Breast epithelium (tissue), 3 donors: Measurements from ENCODE around the gene LST1.

Experiments
- POLR2AphosphoS5 ChIP-seq, 3 donors: sonication (generic); formaldehyde crosslinking; IDR thresholded peaks; one replicate each; pipeline ENCODE4 v1.6.1; 2017; ENCODE audit warnings: antibody characterized with exemption in 3 of 3
- TF ChIP-seq, protein P1 (sequence below), 3 donors: fragments of 450-650 bp; IDR thresholded peaks; one replicate each; pipeline ENCODE4 v1.5.1; 2016 to 2017; ENCODE audit warnings: antibody characterized with exemption in 3 of 3, mild to moderate bottlenecking in 3 of 3, moderate library complexity in 3 of 3

DNA sequence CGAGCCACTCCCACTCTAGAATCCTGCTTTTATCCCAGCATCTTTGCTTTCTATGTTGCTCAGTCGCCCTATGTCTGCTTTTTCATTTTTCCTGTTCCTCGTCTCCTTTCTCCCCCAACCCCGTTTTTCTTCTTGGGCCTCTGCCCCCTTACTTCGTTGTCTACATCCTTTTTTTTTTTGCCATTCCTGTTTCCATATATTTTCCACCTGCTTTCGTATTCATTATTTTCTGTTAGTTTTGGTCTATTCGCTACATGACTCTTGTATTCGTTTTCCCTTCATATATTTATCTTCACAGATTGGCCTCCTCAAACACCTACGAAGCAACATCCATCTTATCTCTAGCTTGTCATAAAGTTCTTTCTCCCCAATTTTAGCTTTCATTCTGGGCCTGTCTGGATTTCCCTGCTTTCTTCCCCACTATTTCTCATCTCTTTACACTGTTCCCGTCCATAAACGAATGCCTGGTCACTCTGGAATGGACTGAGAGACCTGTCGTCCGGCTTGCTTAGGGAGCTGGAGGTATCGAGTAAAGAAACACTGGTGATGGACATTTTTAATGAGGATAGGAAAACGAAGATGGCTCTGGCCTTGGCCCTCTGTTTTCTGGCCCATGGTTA lies 35.4 kb downstream of the LST1 start:
- TF ChIP-seq, protein P1, sequence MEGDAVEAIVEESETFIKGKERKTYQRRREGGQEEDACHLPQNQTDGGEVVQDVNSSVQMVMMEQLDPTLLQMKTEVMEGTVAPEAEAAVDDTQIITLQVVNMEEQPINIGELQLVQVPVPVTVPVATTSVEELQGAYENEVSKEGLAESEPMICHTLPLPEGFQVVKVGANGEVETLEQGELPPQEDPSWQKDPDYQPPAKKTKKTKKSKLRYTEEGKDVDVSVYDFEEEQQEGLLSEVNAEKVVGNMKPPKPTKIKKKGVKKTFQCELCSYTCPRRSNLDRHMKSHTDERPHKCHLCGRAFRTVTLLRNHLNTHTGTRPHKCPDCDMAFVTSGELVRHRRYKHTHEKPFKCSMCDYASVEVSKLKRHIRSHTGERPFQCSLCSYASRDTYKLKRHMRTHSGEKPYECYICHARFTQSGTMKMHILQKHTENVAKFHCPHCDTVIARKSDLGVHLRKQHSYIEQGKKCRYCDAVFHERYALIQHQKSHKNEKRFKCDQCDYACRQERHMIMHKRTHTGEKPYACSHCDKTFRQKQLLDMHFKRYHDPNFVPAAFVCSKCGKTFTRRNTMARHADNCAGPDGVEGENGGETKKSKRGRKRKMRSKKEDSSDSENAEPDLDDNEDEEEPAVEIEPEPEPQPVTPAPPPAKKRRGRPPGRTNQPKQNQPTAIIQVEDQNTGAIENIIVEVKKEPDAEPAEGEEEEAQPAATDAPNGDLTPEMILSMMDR (IDR thresholded peaks at IDR 0.05): no peak
- TF ChIP-seq POLR2AphosphoS5 (IDR thresholded peaks at IDR 0.05): no peak
